Activated CD8-positive, alpha-beta memory T cell treated with anti-CD3 and anti-CD28 coated beads, Interleukin-2, amount 50 U/mL, for 1 hour (primary cell): ENCODE data around the gene EMC8.

Experiments used
- DNase-seq: peaks from one replicate; pipeline ENCODE4 v3.0.0-alpha.2; 2020; ENCODE audit errors: extremely low read depth

EMC8 gene

DNA sequence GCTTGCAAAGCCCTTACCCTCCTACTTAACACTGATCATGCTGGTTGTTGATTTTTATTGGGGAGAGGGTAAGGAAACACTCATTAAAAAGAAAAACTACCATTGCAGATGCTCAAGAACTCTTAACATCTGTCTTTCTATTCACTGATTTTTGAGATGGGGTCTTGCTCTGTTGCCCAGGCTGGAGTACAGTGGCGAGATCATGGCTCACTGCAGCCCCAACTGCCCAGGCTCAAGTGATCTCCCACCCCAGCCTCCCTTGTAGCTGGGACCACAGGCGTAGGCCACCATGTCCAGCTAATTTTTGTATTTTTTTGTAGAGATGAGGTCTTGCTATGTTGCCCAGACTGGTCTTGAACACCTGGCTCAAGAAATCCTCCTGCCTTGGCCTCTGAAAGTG is 14.5 kb downstream of the EMC8 start:
- DNase-seq = no peak

DNA sequence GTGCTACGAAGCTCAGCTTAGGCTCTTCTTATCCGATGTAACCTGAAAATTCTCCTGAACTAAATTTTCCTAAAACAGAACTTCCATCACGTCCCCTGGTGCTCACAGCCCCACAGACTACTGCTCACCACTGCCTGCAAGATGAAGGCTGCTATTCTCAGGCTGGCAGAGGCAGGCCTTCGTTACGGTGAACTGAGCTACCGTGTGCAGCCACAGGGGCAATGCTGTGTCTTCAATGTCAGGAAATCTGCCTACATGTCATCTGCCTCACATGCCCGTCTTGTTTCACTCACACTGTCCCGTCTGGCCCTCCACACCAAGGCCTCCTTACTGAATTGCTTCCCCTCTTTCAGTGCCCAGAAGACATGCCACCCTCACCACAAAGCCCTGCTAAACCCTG is 15.9 kb downstream of the EMC8 start:
- DNase-seq = no peak

DNA sequence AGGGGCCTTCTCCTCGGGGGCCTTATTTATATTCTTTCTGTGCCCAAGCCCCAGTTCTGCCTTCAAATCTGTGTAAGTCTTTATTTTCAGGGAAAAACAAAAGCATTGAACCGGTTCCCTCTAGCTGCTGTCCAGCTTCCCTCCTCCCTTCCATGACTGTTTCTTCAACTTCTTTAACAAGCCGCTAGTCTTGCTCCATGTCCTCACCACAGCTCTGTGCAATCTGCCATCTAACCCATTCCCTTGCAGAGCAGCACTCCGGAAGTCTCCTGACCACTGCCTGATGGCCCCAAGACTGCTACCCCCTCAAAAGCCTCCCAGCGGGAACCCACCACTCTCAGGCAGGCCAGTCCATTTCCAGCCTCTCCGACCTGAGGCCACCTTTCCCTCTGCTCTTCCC is 16.9 kb downstream of the EMC8 start:
- no peak for DNase-seq

DNA sequence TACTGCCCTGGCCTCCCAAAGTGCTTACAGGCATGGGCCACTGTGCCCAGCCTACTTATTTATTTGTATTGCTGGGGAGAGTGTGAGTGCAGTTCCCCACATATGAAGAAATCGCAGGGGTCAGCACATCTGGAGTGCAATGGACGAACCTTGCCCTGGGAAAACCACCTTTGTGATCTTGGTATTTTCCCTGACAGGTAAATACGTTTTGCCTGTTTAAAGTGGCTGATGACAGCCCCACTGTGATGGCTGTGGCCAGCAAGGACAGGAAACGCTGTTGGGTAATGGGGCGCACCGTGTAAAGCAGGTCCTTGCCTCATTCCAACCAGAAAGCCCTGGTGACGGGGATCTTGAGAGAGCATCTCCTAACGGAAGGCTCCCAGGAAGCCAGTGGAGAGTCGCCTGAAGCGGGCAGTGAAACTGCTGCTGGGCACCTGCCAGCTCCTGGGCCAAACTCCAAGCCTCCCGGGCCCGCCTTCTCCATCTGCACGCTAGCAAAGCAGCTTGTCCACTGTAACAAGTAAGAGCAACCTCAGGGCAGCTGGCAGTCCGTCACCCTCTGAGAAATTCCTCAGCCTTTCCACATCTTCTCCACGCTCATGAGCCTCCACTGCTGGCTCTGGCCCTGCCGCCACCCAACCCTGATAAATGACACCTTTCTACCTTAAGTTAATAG is 17.5 kb downstream of the EMC8 start:
- no peak for DNase-seq

DNA sequence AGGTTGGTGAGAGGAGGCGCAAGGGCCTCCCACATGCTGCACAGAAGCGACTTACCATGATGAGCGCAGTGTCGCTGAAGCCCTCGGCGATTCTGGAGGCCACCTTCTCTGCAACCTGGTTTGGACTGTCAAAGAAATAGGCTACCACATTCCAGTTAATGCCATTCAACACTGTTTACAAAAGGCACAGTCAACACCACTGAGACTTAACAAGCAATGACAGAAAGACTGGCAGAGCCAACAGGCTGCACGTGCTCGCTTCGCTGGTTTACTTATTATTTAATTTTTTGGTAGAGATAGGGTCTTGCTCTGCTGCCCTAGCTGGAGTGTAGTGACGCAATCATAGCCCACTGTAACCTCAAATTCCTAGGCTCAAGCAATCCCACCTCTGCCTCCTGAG is 18.2 kb downstream of the EMC8 start:
- no peak for DNase-seq

DNA sequence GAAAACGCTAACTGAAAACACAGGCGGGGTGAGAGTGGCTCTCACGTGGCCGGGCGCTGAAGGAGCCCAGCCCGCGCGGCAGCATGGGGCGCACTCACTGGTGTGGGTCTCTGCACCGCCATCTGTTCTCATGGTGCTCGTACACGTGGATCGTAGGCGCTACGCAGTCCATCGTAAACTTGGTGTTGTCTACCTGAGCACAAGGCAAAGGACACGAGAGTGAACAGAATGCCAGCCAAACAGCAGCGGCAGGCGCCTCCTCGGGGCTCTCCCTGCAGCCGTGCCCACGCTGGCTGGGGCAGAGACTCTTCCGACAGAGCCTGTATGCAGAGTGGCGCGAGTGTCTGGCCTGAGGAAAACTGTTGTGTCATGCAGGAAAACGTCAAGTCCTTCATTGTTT is 19.1 kb downstream of the EMC8 start:
- DNase-seq = no peak

DNA sequence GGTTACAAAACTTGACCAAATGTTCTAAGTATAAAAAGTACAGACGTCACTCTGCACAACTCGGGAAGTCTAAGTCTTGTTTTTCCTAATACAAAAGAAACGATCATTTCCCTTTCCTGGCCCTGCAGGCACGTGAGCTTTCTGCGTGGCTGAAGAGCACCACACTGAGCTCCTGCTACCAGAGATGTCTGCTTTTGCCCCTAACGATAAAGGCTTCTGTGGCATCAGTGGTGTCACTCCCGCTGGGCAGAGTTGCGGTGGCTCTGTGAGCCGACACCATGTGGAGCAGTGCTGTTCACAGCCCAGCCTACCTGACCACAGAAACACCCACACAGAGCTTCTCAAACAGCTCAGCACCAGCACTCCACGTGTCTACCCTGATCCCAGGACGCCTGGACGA is 20.5 kb downstream of the EMC8 start:
- no peak for DNase-seq

DNA sequence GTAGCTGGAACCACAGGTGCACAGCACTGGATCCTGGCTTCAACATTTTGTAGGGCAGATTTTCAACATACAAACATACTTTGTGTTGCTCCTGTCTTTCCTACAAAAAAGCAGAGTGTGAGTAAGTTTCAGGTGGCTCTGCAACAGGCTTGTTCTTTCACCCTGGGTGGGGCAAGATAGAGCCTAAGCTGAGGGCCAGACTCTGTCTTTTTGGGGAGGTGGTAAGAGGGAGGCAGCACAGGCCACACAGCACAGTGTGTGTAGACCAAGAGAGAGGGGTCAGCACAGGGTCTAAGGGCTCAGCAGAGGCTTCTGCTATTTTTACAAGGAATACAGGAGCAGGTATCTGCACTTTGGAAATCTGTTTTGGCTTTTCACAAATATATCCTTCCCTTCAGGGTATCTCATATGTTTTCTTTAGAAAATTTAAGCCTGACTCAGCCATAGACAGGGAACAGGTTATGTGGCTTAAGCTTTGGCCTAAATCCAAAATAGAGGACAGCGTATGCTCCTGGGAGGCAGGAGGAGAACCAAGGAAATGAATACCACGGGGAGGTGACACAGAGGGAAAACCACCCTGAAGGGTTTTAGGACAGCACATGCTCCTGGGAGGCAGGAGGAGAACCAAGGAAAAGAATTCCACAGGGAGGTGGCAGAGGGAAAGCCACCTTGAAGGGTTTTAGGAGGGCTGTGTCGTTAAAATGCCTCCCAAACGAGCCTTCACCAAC is 21.6 kb downstream of the EMC8 start:
- DNase-seq = no peak

DNA sequence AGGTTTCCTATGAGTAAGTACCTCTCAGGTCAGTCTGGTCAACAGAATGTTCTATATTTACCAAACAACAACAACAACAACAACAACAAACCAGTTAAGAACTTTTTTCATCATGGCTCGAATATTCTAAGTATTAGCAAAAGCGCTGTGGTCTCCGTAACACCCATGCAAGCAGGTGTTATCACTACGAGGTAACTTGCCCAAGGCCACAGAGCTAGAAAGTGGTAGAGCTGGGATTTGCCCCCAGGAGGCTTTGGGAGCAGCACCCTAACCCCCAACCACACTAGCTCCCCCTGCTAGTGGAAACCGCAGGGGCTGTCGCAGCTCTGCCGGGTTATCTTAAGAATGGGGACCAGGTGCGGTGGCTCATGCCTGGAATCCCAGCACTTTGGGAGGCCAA is 24.5 kb downstream of the EMC8 start:
- no peak for DNase-seq

DNA sequence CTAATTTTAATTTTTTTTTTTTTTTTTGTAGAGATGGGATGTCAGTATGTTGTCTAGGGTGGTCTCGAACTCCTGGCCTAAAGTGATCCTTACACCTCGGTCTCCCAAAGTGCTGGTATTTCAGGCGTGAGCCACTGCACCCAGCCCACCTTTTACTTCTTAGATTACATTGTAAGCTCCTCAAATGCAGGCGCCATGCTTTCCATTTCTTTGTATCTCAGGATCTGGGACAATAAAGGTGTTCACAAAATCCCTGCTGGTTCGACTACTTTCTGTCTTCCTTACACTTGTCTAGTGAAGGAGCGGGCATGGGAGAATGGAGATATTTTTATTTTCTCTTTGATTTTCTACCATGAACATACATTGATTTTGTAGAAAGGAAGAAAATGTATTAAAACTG is 25.2 kb downstream of the EMC8 start:
- DNase-seq = no peak

DNA sequence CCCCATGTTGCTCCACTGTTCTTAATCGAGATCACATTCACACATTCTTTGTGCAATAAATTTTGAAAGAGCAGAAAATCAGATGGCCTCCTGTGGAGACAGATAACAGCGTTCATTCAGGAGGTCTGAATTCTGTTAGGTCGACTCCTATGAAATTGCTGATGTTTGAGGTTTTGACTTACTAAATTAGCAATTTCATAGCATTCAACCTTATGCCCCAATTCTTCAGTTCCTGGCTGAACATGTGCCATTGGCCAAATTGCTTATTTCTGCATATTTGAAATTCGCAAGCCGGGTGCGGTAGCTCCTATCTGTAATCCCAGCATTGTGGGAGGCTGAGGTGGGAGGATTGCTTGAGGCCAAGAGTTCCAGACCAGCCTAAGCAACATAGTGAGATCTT is 26.3 kb downstream of the EMC8 start:
- no peak for DNase-seq

DNA sequence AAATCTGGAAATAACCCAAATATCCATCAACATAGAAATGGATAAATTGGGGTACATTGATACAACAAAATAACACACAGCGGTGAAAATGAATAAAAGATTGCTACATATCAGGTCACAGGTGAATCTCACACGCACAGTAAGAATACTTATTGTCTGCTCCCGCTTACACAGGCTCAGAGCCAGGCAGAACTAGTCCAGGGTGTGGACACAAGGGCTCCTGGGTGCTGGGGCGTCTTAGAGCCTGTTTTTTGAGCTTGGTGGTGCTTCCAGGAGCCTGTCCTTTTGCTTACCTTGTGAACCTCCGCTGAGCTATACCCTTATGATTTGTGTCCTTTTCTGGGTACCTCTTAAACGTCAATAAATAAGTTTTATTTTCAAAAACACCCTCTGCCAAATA is 28.6 kb downstream of the EMC8 start:
- no peak for DNase-seq

DNA sequence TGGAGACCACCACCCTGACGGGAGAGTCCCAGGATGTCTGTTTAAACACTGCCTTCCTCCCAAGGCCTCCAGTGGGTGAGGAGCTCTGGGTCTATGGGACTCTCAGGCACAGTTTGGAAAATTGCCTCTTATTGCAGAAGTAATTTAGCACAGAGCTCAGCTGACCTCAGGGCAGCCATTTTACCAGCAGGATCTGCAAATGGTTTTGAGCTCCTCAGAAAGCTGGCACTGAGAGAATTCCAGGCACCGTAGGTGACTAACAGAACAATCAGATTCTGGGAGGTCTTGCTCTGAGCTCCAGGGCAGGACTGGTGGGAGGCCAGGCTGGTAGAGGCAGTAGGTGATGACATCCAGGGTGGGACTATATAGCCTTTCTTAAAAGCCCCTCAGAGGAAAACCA is 31.1 kb downstream of the EMC8 start:
- no peak for DNase-seq

DNA sequence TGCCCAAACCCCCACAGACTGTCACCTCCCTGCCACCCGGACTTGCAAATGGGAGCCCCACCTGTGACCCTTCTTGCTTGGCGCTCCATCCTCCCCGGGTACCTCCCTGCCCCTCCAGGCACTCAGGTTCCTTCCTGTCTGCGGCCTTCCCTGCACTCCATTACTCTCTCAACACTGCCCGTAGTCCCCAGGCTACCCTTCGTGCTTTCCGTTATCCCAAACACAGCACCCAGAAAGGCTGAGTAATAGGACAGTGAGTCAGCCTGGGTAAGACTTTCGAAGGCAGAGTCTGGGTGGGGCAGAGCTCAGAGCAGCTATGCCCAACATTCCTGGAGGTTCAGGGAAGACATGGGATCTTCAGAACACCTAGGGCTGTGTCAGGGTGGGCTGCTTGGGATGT is 31.8 kb downstream of the EMC8 start:
- DNase-seq = no peak

DNA sequence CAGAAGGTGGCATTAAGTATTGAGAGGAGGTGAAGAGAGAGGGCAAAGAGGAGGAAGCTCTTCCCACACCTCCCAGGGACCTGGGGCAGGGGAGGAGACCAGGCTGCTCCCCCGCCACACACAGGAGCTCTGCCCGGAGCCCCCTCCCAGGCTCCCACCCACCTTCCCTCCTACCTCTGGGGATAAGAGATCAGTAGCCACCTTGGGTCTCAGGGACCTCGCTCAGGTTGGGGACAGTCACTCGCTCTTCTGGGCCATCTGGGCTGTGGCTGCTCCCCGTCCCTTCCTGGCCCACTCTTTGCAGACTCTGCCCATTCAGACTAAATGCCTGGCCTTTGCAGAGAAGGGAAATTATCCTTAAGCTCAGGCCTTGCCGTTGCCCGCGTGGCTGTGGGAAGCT is 33.6 kb downstream of the EMC8 start:
- DNase-seq = no peak

DNA sequence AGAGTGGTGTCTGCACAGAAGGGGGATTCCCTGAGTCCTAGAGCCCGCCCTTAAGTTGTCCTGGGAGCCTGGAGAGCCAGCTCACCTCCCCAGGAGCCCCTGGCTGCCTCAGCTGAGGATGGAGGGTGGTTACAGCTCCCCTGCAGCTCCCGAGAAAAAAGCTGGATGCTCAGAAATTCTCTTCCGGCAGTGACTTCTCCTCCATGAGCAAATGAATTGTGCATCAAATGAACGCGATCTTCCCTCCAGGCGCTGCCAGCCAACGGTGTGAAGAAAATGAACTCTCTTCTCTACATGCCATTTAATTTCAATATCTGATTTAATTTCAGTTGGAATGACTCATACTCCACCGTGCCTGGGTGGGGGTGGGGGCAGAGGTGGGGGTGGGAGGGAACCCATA is 34.1 kb downstream of the EMC8 start:
- no peak for DNase-seq

DNA sequence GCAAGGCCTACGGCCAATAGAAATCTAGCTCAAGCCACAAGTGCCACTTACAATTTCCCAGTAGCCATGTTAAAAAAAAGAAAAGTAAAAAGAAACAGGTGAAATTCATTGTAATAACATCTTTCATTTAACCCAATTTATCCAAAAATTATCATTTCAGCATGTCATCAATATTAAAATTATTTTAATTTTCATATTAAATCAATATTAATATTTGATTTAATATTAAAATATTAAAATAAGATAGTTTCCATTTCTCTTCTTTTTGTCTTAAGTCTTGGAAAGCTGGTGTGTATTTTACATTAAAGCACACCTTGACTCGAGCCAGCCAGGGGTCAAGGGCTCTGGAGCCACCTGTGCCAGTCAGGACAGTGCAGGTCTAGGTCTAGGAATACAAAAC is 35.7 kb downstream of the EMC8 start:
- no peak for DNase-seq

DNA sequence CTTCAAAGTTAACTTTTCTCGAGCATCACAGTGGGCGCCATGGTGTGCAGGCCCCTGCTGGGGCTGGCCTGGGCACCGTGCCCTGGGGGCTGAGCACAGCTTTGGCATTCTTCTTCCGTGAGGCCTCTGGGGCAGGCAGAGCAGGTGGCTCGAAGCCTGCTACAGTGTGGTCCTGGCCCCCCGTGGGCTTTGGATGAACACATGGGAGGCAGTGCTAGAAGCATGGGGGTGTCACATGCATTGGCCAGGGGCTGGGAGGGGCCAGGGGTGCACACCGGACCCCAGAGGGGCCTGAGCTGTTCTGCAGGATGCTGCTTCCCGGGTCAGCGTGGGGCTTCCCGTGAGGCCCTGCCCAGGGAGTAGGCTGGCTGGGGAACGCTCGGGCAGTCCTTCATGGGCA is 36.4 kb downstream of the EMC8 start:
- DNase-seq = no peak

DNA sequence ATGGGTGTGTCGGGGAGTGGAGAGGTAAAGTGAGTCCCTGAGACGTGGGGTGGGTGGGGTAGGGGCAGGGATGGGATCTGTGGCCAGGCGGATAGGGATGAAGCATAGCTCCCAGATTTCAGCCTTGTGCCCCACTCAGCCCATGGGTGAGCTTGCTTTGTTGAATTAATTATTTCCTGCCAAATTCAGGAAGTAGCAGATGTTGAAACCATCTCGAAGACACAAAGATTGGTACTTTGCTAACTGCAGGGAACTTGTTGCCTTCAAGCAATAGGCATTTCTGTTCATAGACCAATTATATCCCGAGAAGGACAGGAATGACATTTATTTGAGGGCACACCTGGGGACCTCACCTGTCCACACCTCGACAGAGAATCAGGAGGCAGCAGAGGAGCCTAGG is 37.5 kb downstream of the EMC8 start:
- DNase-seq = no peak

DNA sequence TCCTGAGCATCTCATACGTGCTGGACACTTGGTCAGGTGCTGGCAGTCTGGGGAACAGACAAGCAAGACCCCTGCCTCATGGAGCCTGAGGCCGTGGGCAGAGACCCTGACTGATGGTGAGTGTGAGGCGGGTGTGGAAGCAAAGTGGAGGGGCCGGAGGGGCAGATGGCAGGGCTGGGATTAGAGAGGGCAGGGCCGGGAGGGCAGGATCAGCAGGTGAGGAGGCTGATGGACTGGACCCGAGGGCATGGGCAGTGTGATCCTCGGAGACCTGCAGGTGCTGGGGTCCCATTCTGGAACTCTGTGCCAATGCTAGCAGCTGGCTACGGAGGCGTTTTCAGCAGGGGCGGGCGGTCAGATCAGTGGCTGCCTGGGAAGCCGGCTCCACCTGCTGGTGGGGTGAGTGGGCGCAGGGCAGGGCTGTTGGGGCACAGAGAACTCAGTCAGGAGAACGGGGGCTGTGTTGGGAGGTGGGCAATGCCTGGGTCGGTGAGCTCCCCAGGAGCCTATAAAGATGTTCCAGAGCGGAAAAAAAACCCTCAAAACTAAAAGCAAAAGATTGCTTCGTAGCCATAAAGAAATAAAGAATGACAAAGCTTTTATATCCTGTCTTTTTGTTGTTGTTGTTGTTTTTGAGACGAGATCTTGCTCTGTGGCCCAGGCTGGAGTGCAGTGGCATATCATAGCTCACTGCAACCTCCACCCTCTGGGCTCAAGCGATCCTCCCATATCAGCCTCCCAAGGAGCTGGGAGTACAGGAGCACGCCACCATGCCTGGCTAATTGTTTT is 39.5 kb downstream of the EMC8 start:
- DNase-seq = no peak

DNA sequence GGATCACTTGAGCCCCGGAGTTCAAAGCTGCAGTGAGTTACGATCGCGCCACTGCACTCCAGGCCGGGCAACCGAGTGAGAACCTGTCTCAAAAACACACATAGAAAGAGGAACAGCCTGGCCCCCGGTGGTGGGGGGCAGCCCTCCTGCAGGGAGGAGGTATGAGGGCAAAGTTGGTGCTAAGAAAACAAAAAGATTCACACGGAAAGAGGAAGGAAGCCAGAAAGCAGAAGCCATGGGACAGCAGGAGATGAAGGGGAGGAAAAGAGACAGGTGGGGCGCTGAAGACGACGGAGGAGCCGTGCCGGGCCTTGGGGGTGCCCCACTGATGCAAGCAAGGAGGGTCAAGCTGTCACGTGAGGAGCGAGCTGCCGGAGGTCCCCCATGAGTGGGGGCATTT is 40.2 kb downstream of the EMC8 start:
- no peak for DNase-seq

DNA sequence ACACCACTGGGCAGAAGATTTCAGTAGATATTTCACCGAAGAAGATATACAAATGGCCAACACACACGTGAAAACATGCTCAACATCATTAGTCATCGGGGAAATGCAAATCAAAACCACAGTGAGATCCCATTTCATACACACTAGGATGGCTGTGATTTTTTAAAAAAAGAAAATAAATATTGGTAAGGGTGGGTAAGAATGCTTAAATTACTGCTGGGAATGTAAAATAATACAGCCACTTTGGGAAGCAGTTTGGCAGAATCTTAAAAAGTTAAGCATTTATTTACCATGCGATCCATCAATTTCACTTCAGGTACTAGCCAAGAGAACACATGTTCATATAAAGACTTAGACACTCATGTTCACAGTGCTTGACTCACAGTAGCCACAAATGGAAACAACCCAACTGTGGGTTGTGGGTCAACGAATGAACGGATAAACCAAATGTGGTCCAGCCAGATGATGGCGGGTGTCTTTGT is 42.0 kb downstream of the EMC8 start:
- no peak for DNase-seq
